H9 (cell line): ENCODE data around the gene ZFPL1. TPM values are rescaled to one million over a fixed set of nuclear protein-coding genes. Genes with fewer than 3 reads are reported as not detected.

Source experiments
- DNase-seq: peaks from one replicate; pipeline ENCODE4 v3.0.0-alpha.2; 2017
- H2AFZ ChIP-seq: one replicate; pipeline ENCODE4 v1.6.1; 2013; ENCODE audit warnings: mild to moderate bottlenecking, low read length, control low read depth, moderate library complexity
- H2AK5ac ChIP-seq: 2 replicates; pipeline ENCODE4 v1.6.1; 2013; ENCODE audit warnings: low read length, control low read depth, mixed read lengths; ENCODE audit not compliant: insufficient read length
- H2BK120ac ChIP-seq: one replicate; pipeline ENCODE4 v1.6.1; 2013; ENCODE audit warnings: low read depth, mild to moderate bottlenecking, low read length, control low read depth, inconsistent platforms; ENCODE audit not compliant: poor library complexity, severe bottlenecking
- H2BK12ac ChIP-seq: 2 replicates; pipeline ENCODE4 v1.6.1; 2013; ENCODE audit warnings: low read length, control low read depth, mixed read lengths, low read depth; ENCODE audit not compliant: insufficient read length
- H2BK15ac ChIP-seq: 2 replicates; pipeline ENCODE4 v1.6.1; 2013; ENCODE audit warnings: low read depth, low read length, control low read depth
- H2BK20ac ChIP-seq: one replicate; pipeline ENCODE4 v1.6.1; 2013; ENCODE audit warnings: low read depth, mild to moderate bottlenecking, low read length, control low read depth, inconsistent platforms; ENCODE audit not compliant: poor library complexity, severe bottlenecking
- H2BK5ac ChIP-seq: 2 replicates; pipeline ENCODE4 v1.6.1; 2013; ENCODE audit warnings: low read length, control low read depth, mixed read lengths; ENCODE audit not compliant: insufficient read length
- H3K14ac ChIP-seq: 2 replicates; pipeline ENCODE4 v1.6.1; 2013; ENCODE audit warnings: low read length, control low read depth; ENCODE audit not compliant: insufficient read depth
- H3K18ac ChIP-seq: 2 replicates; pipeline ENCODE4 v1.6.1; 2013; ENCODE audit warnings: low read depth, mild to moderate bottlenecking, mixed read lengths, low read length, control low read depth; ENCODE audit not compliant: insufficient read length
- H3K23ac ChIP-seq: 2 replicates; pipeline ENCODE4 v1.6.1; 2013; ENCODE audit warnings: low read length, control low read depth, mixed read lengths, low read depth; ENCODE audit not compliant: insufficient read length
- H3K23me2 ChIP-seq: 2 replicates; pipeline ENCODE4 v1.6.1; 2013; ENCODE audit warnings: low read depth, mild to moderate bottlenecking, mixed read lengths, low read length, control low read depth; ENCODE audit not compliant: insufficient read length, poor library complexity, severe bottlenecking
- H3K27ac ChIP-seq: 2 replicates; pipeline ENCODE4 v1.5.1; 2013; ENCODE audit warnings: low read length, control low read depth, mixed read lengths, low read depth; ENCODE audit not compliant: insufficient read length
- H3K27me3 ChIP-seq: 2 replicates; pipeline ENCODE4 v1.6.1; 2013; ENCODE audit warnings: low read length, control low read depth, inconsistent platforms; ENCODE audit not compliant: insufficient read depth
- H3K4ac ChIP-seq: 2 replicates; pipeline ENCODE4 v1.6.1; 2013; ENCODE audit warnings: low read depth, mild to moderate bottlenecking, control low read depth, inconsistent platforms, low read length, moderate library complexity
- H3K4me1 ChIP-seq: 2 replicates; pipeline ENCODE4 v1.6.1; 2013; ENCODE audit warnings: low read length, control low read depth, inconsistent platforms; ENCODE audit not compliant: insufficient read depth
- H3K4me2 ChIP-seq: 2 replicates; pipeline ENCODE4 v1.6.1; 2013; ENCODE audit warnings: low read length, control low read depth, mixed read lengths; ENCODE audit not compliant: insufficient read length, insufficient read depth
- H3K56ac ChIP-seq: 2 replicates; pipeline ENCODE4 v1.6.1; 2013; ENCODE audit warnings: low read depth, mild to moderate bottlenecking, mixed read lengths, low read length, control low read depth; ENCODE audit not compliant: insufficient read length
- H3K79me1 ChIP-seq: 2 replicates; pipeline ENCODE4 v1.6.1; 2013; ENCODE audit warnings: low read depth, mild to moderate bottlenecking, moderate library complexity, low read length, control low read depth, inconsistent platforms; ENCODE audit not compliant: insufficient read depth, poor library complexity, severe bottlenecking
- H3K79me2 ChIP-seq: 2 replicates; pipeline ENCODE4 v1.6.1; 2013; ENCODE audit warnings: low read length, control low read depth, inconsistent platforms; ENCODE audit not compliant: insufficient read depth
- H3K9ac ChIP-seq: 2 replicates; pipeline ENCODE4 v1.6.1; 2013; ENCODE audit warnings: low read length, control low read depth, mixed read lengths; ENCODE audit not compliant: insufficient read length; ENCODE audit errors: extremely low read depth
- H3K9me3 ChIP-seq: one replicate; pipeline ENCODE4 v1.6.1; 2013; ENCODE audit warnings: low read depth, low read length, inconsistent platforms; ENCODE audit not compliant: control insufficient read depth
- H3T11ph ChIP-seq: one replicate; pipeline ENCODE4 v1.6.1; 2013; ENCODE audit warnings: mild to moderate bottlenecking, low read length, control low read depth, inconsistent platforms
- H4K20me1 ChIP-seq: one replicate; pipeline ENCODE4 v1.6.1; 2013; ENCODE audit not compliant: control insufficient read depth, insufficient read length, insufficient read depth
- H4K5ac ChIP-seq: 2 replicates; pipeline ENCODE4 v1.6.1; 2013; ENCODE audit warnings: low read depth, mild to moderate bottlenecking, mixed read lengths, low read length, control low read depth; ENCODE audit not compliant: insufficient read length
- H4K8ac ChIP-seq: replicated peaks from 2 replicates; pipeline ENCODE4 v1.6.1; 2013; ENCODE audit warnings: low read length, control low read depth, mixed read lengths, low read depth; ENCODE audit not compliant: insufficient read length
- H4K91ac ChIP-seq: 2 replicates; pipeline ENCODE4 v1.6.1; 2013; ENCODE audit warnings: low read depth, mild to moderate bottlenecking, moderate library complexity, mixed read lengths, low read length, control low read depth; ENCODE audit not compliant: insufficient read length
- H3K27ac Mint-ChIP-seq, 3 experiments: 2 replicates in 2 of 3; 3 replicates in 1 of 3; pipeline ENCODE4 v1.8.0; 2020 to 2021; ENCODE audit warnings: mixed read lengths in 3 of 3, mild to moderate bottlenecking in 1 of 3, moderate library complexity in 1 of 3
- H3K27me3 Mint-ChIP-seq: 2 replicates; pipeline ENCODE4 v1.8.0; 2021; ENCODE audit warnings: low read depth, mild to moderate bottlenecking, moderate library complexity, mixed read lengths
- H3K36me3 Mint-ChIP-seq, 3 experiments: 2 replicates in 2 of 3; 3 replicates in 1 of 3; pipeline ENCODE4 v1.8.0; 2020 to 2021; ENCODE audit warnings: low read depth in 3 of 3, mixed read lengths in 3 of 3; ENCODE audit not compliant: insufficient read depth in 1 of 3
- H3K4me1 Mint-ChIP-seq, 2 experiments: 2 replicates each; pipeline ENCODE4 v1.8.0; 2020; ENCODE audit warnings: mixed read lengths in 2 of 2
- H3K4me3 Mint-ChIP-seq, 2 experiments: 2 replicates in 1 of 2; 3 replicates in 1 of 2; pipeline ENCODE4 v1.8.0; 2020 to 2021; ENCODE audit warnings: mild to moderate bottlenecking in 2 of 2, mixed read lengths in 2 of 2, moderate library complexity in 1 of 2
- H3K9me3 Mint-ChIP-seq, 2 experiments: 2 replicates in 1 of 2; 3 replicates in 1 of 2; pipeline ENCODE4 v1.8.0; 2020; ENCODE audit warnings: mild to moderate bottlenecking in 2 of 2, mixed read lengths in 2 of 2, moderate library complexity in 1 of 2
- WGBS: extraction: QIAGEN DNeasy Blood & Tissue Kit; methylation state at CpG from one replicate; pipeline ENCODE4 v1.1.7; 2013; ENCODE audit warnings: missing lambda C conversion rate, low lambda C conversion rate, mixed read lengths; ENCODE audit not compliant: insufficient read length; ENCODE audit errors: extremely low coverage; 5-methylcytosine and 5-hydroxymethylcytosine counted together
- total RNA-seq: library from RNA; stranded (reverse); gene quantifications from 2 replicates; pipeline ENCODE4 v1.2.1, GENCODE V29; 2021
- TF ChIP-seq, protein P1 (sequence below): fragments of 200-600 bp; sonication (generic); conservative IDR thresholded peaks from 3 replicates; pipeline ENCODE4 v1.8.0; 2021; ENCODE audit warnings: antibody characterized with exemption, mild to moderate bottlenecking

Gene ZFPL1
- total RNA-seq, 1 experiment from 2014 or later: 24.2 TPM

DNA sequence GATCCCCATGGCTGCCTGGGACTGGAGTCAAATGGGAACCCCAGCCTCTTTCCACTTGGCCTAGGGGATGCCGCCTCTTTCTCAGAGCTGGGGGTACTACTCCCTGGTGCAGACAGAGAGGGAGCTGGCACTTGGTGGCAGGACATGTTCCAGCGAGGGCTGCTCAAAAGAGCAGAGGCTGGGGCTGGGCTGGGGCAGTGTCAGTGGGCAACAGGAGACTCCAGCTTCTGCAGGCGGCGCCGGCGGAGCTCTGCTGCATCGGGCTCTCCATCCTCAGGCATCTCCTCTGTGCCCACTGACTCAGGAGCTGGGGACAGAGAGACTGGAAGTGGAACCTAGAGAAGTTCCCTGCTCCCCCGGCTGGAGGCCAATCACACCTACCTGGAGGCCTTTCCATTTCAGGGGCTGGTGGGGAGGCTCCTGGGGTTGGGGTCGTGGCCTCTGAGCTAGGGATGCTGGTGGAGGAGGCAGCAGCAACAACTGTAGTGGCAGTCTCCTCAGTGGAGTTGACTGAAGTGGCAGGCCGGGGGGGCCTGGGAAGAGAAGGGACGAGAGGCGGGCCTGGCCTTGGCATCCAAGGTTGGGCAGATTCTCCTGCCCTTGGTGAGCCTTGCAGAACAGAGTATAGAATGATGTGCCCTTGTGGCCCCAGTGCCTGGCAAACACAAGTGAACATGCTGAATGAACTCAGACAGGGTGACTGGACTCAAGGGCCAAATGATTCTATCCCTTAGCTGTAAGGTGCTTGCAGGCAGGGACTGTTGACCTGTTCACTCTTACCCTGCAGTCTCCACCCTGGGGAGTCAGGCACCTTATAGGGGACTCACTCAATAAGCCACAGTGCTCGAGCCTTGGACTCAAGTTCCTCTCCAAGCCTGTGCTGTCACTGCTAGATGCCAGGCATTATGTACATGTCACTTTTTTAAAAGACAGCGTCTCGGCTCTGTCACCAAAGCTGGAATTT lies 44.4 kb downstream of the ZFPL1 start:
- H3K56ac ChIP-seq: no peak overlapping the region
- H3K14ac ChIP-seq: no peak overlapping the region
- TF ChIP-seq, protein P1, sequence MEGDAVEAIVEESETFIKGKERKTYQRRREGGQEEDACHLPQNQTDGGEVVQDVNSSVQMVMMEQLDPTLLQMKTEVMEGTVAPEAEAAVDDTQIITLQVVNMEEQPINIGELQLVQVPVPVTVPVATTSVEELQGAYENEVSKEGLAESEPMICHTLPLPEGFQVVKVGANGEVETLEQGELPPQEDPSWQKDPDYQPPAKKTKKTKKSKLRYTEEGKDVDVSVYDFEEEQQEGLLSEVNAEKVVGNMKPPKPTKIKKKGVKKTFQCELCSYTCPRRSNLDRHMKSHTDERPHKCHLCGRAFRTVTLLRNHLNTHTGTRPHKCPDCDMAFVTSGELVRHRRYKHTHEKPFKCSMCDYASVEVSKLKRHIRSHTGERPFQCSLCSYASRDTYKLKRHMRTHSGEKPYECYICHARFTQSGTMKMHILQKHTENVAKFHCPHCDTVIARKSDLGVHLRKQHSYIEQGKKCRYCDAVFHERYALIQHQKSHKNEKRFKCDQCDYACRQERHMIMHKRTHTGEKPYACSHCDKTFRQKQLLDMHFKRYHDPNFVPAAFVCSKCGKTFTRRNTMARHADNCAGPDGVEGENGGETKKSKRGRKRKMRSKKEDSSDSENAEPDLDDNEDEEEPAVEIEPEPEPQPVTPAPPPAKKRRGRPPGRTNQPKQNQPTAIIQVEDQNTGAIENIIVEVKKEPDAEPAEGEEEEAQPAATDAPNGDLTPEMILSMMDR: no peak
- no peak overlapping the region for H3K23ac ChIP-seq
- H4K91ac ChIP-seq: no peak overlapping the region
- no peaks in the 10 kb centered on the region for H4K20me1 ChIP-seq
- H2BK20ac ChIP-seq: no peak overlapping the region
- Mint-ChIP-seq H3K4me1 (peaks cover 6 to 9% of the 10 kb centered on the region in 2 experiments), H3K36me3 (peaks cover 13 to 70% (median 61%) of the 10 kb centered on the region in 3 experiments; a peak in 6 of 7 replicates), H3K4me3 (no peak overlapping the region), H3K9me3 (no peaks in the 10 kb centered on the region; a peak in 1 of 5 replicates), H3K27me3 (no peaks in the 10 kb centered on the region), H3K27ac (peak overlapping the region in 1 of 3 experiments; percentile 36; a peak in 1 of 7 replicates)
- H3K9me3 ChIP-seq: no peaks in the 10 kb centered on the region
- no peaks in the 10 kb centered on the region for H3K27me3 ChIP-seq
- no peak overlapping the region for H2BK5ac ChIP-seq
- no peak overlapping the region for H3K4me2 ChIP-seq
- no peak for DNase-seq
- no peak overlapping the region for H4K5ac ChIP-seq
- H3K79me1 ChIP-seq: peaks cover 5% of the 10 kb centered on the region
- no peak overlapping the region for H2AK5ac ChIP-seq
- no peaks in the 10 kb centered on the region for H3K4me1 ChIP-seq
- WGBS: no CpG with 5 or more reads among the region's 15 CpGs
- no peak overlapping the region for H3T11ph ChIP-seq
- no peak overlapping the region for H3K9ac ChIP-seq
- no peak overlapping the region for H2BK12ac ChIP-seq
- H2AFZ ChIP-seq: no peak overlapping the region
- H4K8ac ChIP-seq: no peak overlapping the region
- no peak overlapping the region for H3K27ac ChIP-seq
- H3K4ac ChIP-seq: no peak overlapping the region
- no peak overlapping the region for H2BK120ac ChIP-seq
- no peak overlapping the region for H3K18ac ChIP-seq
- H3K79me2 ChIP-seq: no peaks in the 10 kb centered on the region
- no peak overlapping the region for H2BK15ac ChIP-seq
- peaks cover 1% of the 10 kb centered on the region for H3K23me2 ChIP-seq
